Type B pancreatic cell (in vitro differentiated cells): ENCODE data around the gene RAB1B. TPM values are rescaled to one million over a fixed set of nuclear protein-coding genes. Genes with fewer than 3 reads are reported as not detected.

Source experiments
- DNase-seq: peaks from one replicate; pipeline ENCODE4 v3.0.0; 2021; ENCODE audit warnings: mixed read lengths; ENCODE audit not compliant: unreplicated experiment; ENCODE audit errors: extremely low spot score
- H3K27ac Mint-ChIP-seq: 2 replicates; pipeline ENCODE4 v1.8.0; 2021; ENCODE audit warnings: mild to moderate bottlenecking, mixed read lengths
- H3K27me3 Mint-ChIP-seq: 2 replicates; pipeline ENCODE4 v1.8.0; 2021; ENCODE audit warnings: mixed read lengths
- H3K36me3 Mint-ChIP-seq: 2 replicates; pipeline ENCODE4 v1.8.0; 2021; ENCODE audit warnings: mixed read lengths
- H3K4me1 Mint-ChIP-seq: one replicate; pipeline ENCODE4 v1.8.0; 2021; ENCODE audit warnings: mixed read lengths; ENCODE audit not compliant: unreplicated experiment
- H3K4me3 Mint-ChIP-seq: 2 replicates; pipeline ENCODE4 v1.8.0; 2021; ENCODE audit warnings: mild to moderate bottlenecking, mixed read lengths
- H3K9me3 Mint-ChIP-seq: 2 replicates; pipeline ENCODE4 v1.8.0; 2021; ENCODE audit warnings: mixed read lengths
- CTCF ChIP-seq: fragments of 200-600 bp; sonication (generic); conservative IDR thresholded peaks from 2 replicates; pipeline ENCODE4 v1.5.0; 2021; ENCODE audit warnings: antibody characterized with exemption, mild to moderate bottlenecking
- total RNA-seq: library from RNA; stranded (reverse); gene quantifications from 2 replicates; pipeline ENCODE4 v1.2.1, GENCODE V29; 2021; ENCODE audit warnings: low replicate concordance

RAB1B gene
- total RNA-seq, 1 donor from 2014 or later: 96.4 TPM

- peak; percentile 58 for TF ChIP-seq CTCF
- Mint-ChIP-seq H3K9me3 (no peaks in the 10 kb centered on the region), H3K27me3 (no peaks in the 10 kb centered on the region), H3K4me3 (peak overlapping the region; percentile 97), H3K4me1 (peaks cover 10% of the 10 kb centered on the region), H3K36me3 (no peaks in the 10 kb centered on the region), H3K27ac (peak overlapping the region; percentile 99)
- peak; percentile 94 for DNase-seq
Measured at GRCh38 chr11:66267379-66268243, 828 bp upstream of the RAB1B start.

- peak; percentile 50 for TF ChIP-seq CTCF
- Mint-ChIP-seq H3K4me3 (peak overlapping the region; percentile 97), H3K36me3 (peaks cover 5% of the 10 kb centered on the region), H3K27me3 (no peaks in the 10 kb centered on the region), H3K9me3 (no peaks in the 10 kb centered on the region), H3K4me1 (peaks cover 10% of the 10 kb centered on the region), H3K27ac (peak overlapping the region; percentile 92)
- DNase-seq: no peak
Measured at GRCh38 chr11:66268952-66269905, 790 bp downstream of the RAB1B start.

DNA sequence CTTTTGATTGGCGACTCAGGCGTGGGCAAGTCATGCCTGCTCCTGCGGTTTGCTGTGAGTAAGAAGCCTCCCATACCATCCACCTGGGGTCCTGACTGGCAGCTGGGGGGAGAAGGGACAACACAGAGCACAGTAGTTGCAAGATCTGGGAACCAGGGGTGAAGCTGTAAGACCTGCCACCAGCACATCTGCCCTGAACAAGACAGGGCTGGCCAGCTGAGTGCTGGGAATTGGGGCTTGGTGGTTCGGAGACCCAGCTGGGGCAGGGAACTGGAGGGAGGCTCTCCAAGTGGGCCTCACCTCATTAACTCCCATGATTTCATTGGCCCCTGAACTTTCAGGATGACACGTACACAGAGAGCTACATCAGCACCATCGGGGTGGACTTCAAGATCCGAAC is 3.4 kb downstream of the RAB1B start:
- peaks cover 5% of the 10 kb centered on the region for H3K36me3 Mint-ChIP-seq
- no peak overlapping the region for H3K27ac Mint-ChIP-seq
- H3K4me3 Mint-ChIP-seq: no peak overlapping the region

DNA sequence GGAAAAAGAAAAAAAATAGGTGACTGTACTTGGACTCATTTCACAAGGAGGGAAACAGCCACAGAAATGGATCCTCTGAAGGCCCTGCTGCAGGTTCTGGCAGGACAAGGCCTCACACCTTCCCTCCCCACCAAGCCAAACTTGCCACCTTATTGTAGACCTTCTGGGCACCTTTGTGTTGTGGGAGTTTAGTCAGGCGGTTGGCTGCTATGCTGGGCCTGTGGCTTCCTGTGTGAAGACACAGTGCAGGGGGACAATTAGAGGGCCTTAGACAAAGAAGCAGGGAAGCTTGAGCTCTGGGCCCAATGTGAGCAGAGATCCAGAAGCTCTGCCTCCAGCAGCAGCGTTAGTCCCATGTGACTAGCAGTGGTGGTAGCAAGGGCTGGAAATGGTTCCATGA is 4.2 kb downstream of the RAB1B start:
- no peak for TF ChIP-seq CTCF
- no peak overlapping the region for H3K4me3 Mint-ChIP-seq

More for the DNA sequence above, 3.4 kb downstream of the RAB1B start:
- no peaks in the 10 kb centered on the region for H3K9me3 Mint-ChIP-seq
- TF ChIP-seq CTCF: no peak
- no peaks in the 10 kb centered on the region for H3K27me3 Mint-ChIP-seq
- no peak for DNase-seq
- peaks cover 10% of the 10 kb centered on the region for H3K4me1 Mint-ChIP-seq

DNA sequence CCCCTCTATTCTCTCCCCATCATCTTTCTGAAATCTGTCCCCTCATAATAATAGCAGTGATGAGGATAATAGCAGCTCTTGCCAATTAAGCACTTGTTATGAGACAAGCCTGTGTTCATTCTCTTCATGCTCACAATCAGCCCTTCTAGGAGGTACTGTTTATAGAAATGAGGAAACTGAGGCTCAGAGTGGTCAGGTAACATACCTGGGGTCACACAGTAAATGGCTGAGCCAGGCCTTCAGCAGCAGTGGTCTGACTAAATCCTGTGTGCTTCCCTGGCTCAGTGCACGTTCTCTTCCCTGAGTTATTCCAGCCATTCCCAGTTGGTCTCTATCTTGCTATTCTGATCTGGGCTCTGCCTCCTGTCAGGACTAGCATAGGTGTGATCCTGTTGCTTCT is 5.8 kb downstream of the RAB1B start:
- no peak for TF ChIP-seq CTCF
- no peak overlapping the region for H3K27ac Mint-ChIP-seq
- H3K4me1 Mint-ChIP-seq: peaks cover 10% of the 10 kb centered on the region
- no peak overlapping the region for H3K4me3 Mint-ChIP-seq
- peaks cover 5% of the 10 kb centered on the region for H3K36me3 Mint-ChIP-seq
- H3K9me3 Mint-ChIP-seq: no peaks in the 10 kb centered on the region
- DNase-seq: no peak
- H3K27me3 Mint-ChIP-seq: no peaks in the 10 kb centered on the region

More for the DNA sequence above, 4.2 kb downstream of the RAB1B start:
- Mint-ChIP-seq H3K27me3 (no peaks in the 10 kb centered on the region), H3K27ac (no peak overlapping the region), H3K9me3 (no peaks in the 10 kb centered on the region), H3K36me3 (peaks cover 5% of the 10 kb centered on the region), H3K4me1 (peaks cover 4% of the 10 kb centered on the region)
- no peak for DNase-seq
